Transverse colon (tissue), 4 donors: ENCODE measurements around the gene SOX10.

Source experiments
- CTCF ChIP-seq, 5 experiments: fragments of 200-600 bp in 3 of 5; fragments of 450-650 bp in 2 of 5; sonication (generic) in 3 of 5; IDR thresholded peaks; 1 replicate in 2 of 5; 2 replicates in 3 of 5; pipeline ENCODE4 v1.5.1; 2016 to 2017; ENCODE audit warnings: antibody characterized with exemption in 5 of 5, inconsistent platforms in 3 of 5, mild to moderate bottlenecking in 2 of 5, moderate library complexity in 1 of 5
- EP300 ChIP-seq: sonication (generic); formaldehyde crosslinking; IDR thresholded peaks from one replicate; pipeline ENCODE4 v1.6.1; 2017; ENCODE audit warnings: antibody characterized with exemption, low read depth
- POLR2A ChIP-seq: fragments of 450-650 bp; IDR thresholded peaks from one replicate; pipeline ENCODE4 v1.6.1; 2016; ENCODE audit warnings: antibody characterized with exemption, mild to moderate bottlenecking, moderate library complexity
- POLR2AphosphoS5 ChIP-seq, 3 donors: sonication (generic); formaldehyde crosslinking; IDR thresholded peaks; one replicate each; pipeline ENCODE4 v1.6.1; 2016; ENCODE audit warnings: antibody characterized with exemption in 3 of 3

GRCh38 chr22:37925767-37926166, 58.6 kb downstream of the SOX10 start:
- no peak for TF ChIP-seq CTCF (IDR thresholded peaks at IDR 0.05)
- TF ChIP-seq POLR2AphosphoS5 (IDR thresholded peaks at IDR 0.05), result no peak
- TF ChIP-seq EP300, result no peak
- TF ChIP-seq POLR2A, result no peak
